IMR-90 (cell line): ENCODE results near the gene MCF2L. TPM values are rescaled to one million over a fixed set of nuclear protein-coding genes. Genes with fewer than 3 reads are reported as not detected.

ENCODE experiments used
- ATAC-seq: fragments of 200-7000 bp; cut with Tn5 transposase; 2 replicates; pipeline ENCODE4 v1.9.1; 2020; ENCODE audit warnings: low read depth, mild to moderate bottlenecking, moderate library complexity
- BruUV-seq: library from RNA; stranded (reverse); fragments of 400-500 nt; replicated peaks from 2 replicates; lab custom pipeline; 2021; lab: Mats Ljungman, UMichigan
- CTCF ChIA-PET: fragments of 300-600 bp; formaldehyde crosslinking; extraction: SDS; loops from one replicate; lab custom pipeline; 2021; ENCODE audit warnings: antibody characterized with exemption; lab: Yijun Ruan, JAX
- POLR2A ChIA-PET: fragments of 300-600 bp; sonication (Branson Sonifier 250); formaldehyde crosslinking; loops from one replicate; lab custom pipeline; 2022; ENCODE audit warnings: antibody characterized with exemption; ENCODE audit not compliant: unreplicated experiment; lab: Charles Lee
- DNase-seq: peaks from one replicate; pipeline ENCODE4 v3.0.0; 2013
- H2AFZ ChIP-seq: replicated peaks from 2 replicates; pipeline ENCODE3; 2013; ENCODE audit warnings: low read length, mild to moderate bottlenecking; ENCODE audit not compliant: poor library complexity
- H2AK5ac ChIP-seq: 2 replicates; pipeline ENCODE4 v1.6.1; 2013; ENCODE audit warnings: low read depth, low read length, inconsistent platforms
- H2AK9ac ChIP-seq: replicated peaks from 2 replicates; pipeline ENCODE3; 2013; ENCODE audit warnings: mild to moderate bottlenecking, low read depth, low read length, moderate library complexity; ENCODE audit not compliant: poor library complexity
- H2BK120ac ChIP-seq: 2 replicates; pipeline ENCODE4 v1.6.1; 2013; ENCODE audit warnings: low read depth, low read length, inconsistent platforms
- H2BK15ac ChIP-seq: 3 replicates; pipeline ENCODE4 v1.6.1; 2013; ENCODE audit warnings: low read depth, low read length, inconsistent platforms
- H2BK20ac ChIP-seq: 2 replicates; pipeline ENCODE4 v1.6.1; 2013; ENCODE audit warnings: low read depth, mild to moderate bottlenecking, inconsistent platforms, low read length, moderate library complexity
- H2BK5ac ChIP-seq: 2 replicates; pipeline ENCODE4 v1.6.1; 2013; ENCODE audit warnings: mild to moderate bottlenecking, low read depth, low read length, inconsistent platforms; ENCODE audit not compliant: poor library complexity, severe bottlenecking
- H3K14ac ChIP-seq: replicated peaks from 2 replicates; pipeline ENCODE4 v1.6.1; 2013; ENCODE audit warnings: low read depth, low read length, inconsistent platforms
- H3K18ac ChIP-seq: 2 replicates; pipeline ENCODE4 v1.6.1; 2013; ENCODE audit warnings: low read depth, low read length, control low read depth
- H3K23ac ChIP-seq: 2 replicates; pipeline ENCODE4 v1.6.1; 2013; ENCODE audit warnings: low read depth, low read length, inconsistent platforms
- H3K27ac ChIP-seq: 2 replicates; pipeline ENCODE4 v1.5.1; 2013; ENCODE audit warnings: mild to moderate bottlenecking, control low read depth, low read length; ENCODE audit not compliant: insufficient read depth
- H3K27me3 ChIP-seq: 2 replicates; pipeline ENCODE4 v1.6.1; 2013; ENCODE audit warnings: low read length; ENCODE audit not compliant: control insufficient read depth, insufficient read depth
- H3K36me3 ChIP-seq: 2 replicates; pipeline ENCODE4 v1.6.1; 2013; ENCODE audit warnings: low read length, mixed read lengths; ENCODE audit not compliant: control insufficient read depth, insufficient read depth
- H3K4ac ChIP-seq: 2 replicates; pipeline ENCODE4 v1.6.1; 2013; ENCODE audit warnings: low read depth, low read length, inconsistent platforms
- H3K4me1 ChIP-seq: 2 replicates; pipeline ENCODE4 v1.6.1; 2013; ENCODE audit warnings: low read length, mixed read lengths; ENCODE audit not compliant: control insufficient read depth, insufficient read depth
- H3K4me2 ChIP-seq: 2 replicates; pipeline ENCODE4 v1.6.1; 2013; ENCODE audit warnings: low read depth, mild to moderate bottlenecking, control low read depth, low read length, moderate library complexity
- H3K4me3 ChIP-seq: 2 replicates; pipeline ENCODE4 v1.5.1; 2013; ENCODE audit warnings: low read depth, mild to moderate bottlenecking, control low read depth, low read length, moderate library complexity; ENCODE audit not compliant: insufficient read depth
- H3K56ac ChIP-seq: 2 replicates; pipeline ENCODE4 v1.6.1; 2013; ENCODE audit warnings: low read length, inconsistent platforms; ENCODE audit not compliant: insufficient read depth; ENCODE audit errors: extremely low read depth
- H3K79me1 ChIP-seq, 2 experiments: 2 replicates each; pipeline ENCODE4 v1.6.1; 2013; ENCODE audit warnings: low read length in 2 of 2, inconsistent platforms in 1 of 2, low read depth in 1 of 2
- H3K9ac ChIP-seq: 2 replicates; pipeline ENCODE4 v1.6.1; 2013; ENCODE audit warnings: low read depth, low read length, control low read depth
- H3K9me1 ChIP-seq: 2 replicates; pipeline ENCODE4 v1.6.1; 2013; ENCODE audit warnings: low read length, inconsistent platforms; ENCODE audit not compliant: insufficient read depth
- H3K9me3 ChIP-seq: 2 replicates; pipeline ENCODE4 v1.6.1; 2013; ENCODE audit warnings: low read length; ENCODE audit not compliant: control insufficient read depth, insufficient read depth
- H4K20me1 ChIP-seq: 2 replicates; pipeline ENCODE4 v1.6.1; 2013; ENCODE audit warnings: low read length, inconsistent platforms; ENCODE audit not compliant: insufficient read depth
- H4K5ac ChIP-seq: 2 replicates; pipeline ENCODE4 v1.6.1; 2013; ENCODE audit warnings: mild to moderate bottlenecking, low read depth, low read length, control low read depth
- H4K8ac ChIP-seq, 2 experiments: 2 replicates each; pipeline ENCODE4 v1.6.1; 2013; ENCODE audit warnings: low read depth in 2 of 2, low read length in 2 of 2, control low read depth in 1 of 2, inconsistent platforms in 1 of 2
- H4K91ac ChIP-seq: 2 replicates; pipeline ENCODE4 v1.6.1; 2013; ENCODE audit warnings: low read depth, low read length, inconsistent platforms; ENCODE audit not compliant: insufficient read depth
- BHLHE40 ChIP-seq: fragments of 150-350 bp; IDR thresholded peaks from 2 replicates; pipeline ENCODE4 v1.6.1; 2016; ENCODE audit warnings: mild to moderate bottlenecking, low read depth, low read length
- CEBPB ChIP-seq: IDR thresholded peaks from 2 replicates; pipeline ENCODE4 v1.6.1; 2012; ENCODE audit warnings: low read depth, low read length, improper control_type of control experiment
- CHD1 ChIP-seq: IDR thresholded peaks from 2 replicates; pipeline ENCODE4 v1.6.1; 2012; ENCODE audit warnings: low read depth, low read length, improper control_type of control experiment
- CTCF ChIP-seq: conservative IDR thresholded peaks from 2 replicates; pipeline ENCODE4 v1.5.1; 2012; ENCODE audit warnings: mild to moderate bottlenecking, low read depth, low read length, improper control_type of control experiment
- ELK1 ChIP-seq: fragments of 150-350 bp; IDR thresholded peaks from 2 replicates; pipeline ENCODE4 v1.6.1; 2016; ENCODE audit warnings: low read depth, mild to moderate bottlenecking, low read length, moderate library complexity, borderline replicate concordance
- MAFK ChIP-seq: IDR thresholded peaks from 2 replicates; pipeline ENCODE4 v1.6.1; 2012; ENCODE audit warnings: low read depth, low read length, improper control_type of control experiment
- MAZ ChIP-seq: IDR thresholded peaks from 2 replicates; pipeline ENCODE4 v1.6.1; 2012; ENCODE audit warnings: low read depth, mild to moderate bottlenecking, low read length, improper control_type of control experiment, moderate library complexity, borderline replicate concordance
- MXI1 ChIP-seq: IDR thresholded peaks from 2 replicates; pipeline ENCODE4 v1.6.1; 2012; ENCODE audit warnings: low read depth, mild to moderate bottlenecking, low read length, moderate library complexity, borderline replicate concordance
- NFE2L2 ChIP-seq: fragments of 150-350 bp; IDR thresholded peaks from 2 replicates; pipeline ENCODE4 v1.6.1; 2016; ENCODE audit warnings: low read depth, mild to moderate bottlenecking, low read length
- RAD21 ChIP-seq: IDR thresholded peaks from 2 replicates; pipeline ENCODE4 v1.6.1; 2012; ENCODE audit warnings: low read length, improper control_type of control experiment
- RCOR1 ChIP-seq: IDR thresholded peaks from 2 replicates; pipeline ENCODE4 v1.6.1; 2012; ENCODE audit warnings: mild to moderate bottlenecking, low read length, improper control_type of control experiment; ENCODE audit not compliant: insufficient replicate concordance
- SMC3 ChIP-seq: fragments of 150-350 bp; IDR thresholded peaks from 2 replicates; pipeline ENCODE4 v1.6.1; 2016; ENCODE audit warnings: low read depth, mild to moderate bottlenecking, antibody characterized with exemption, low read length, moderate library complexity
- WGBS, 2 experiments: methylation state at CpG; one replicate each; pipeline versions ENCODE4 v1.1.5 to v1.1.7; 2013; ENCODE audit warnings: missing lambda C conversion rate in 2 of 2; ENCODE audit not compliant: insufficient read length in 1 of 2; ENCODE audit errors: extremely low coverage in 2 of 2; 5-methylcytosine and 5-hydroxymethylcytosine counted together
- dilution Hi-C: fragments of 300-500 bp; cut with HindIII; formaldehyde crosslinking; loops from one replicate; pipeline ENCODE4 v1.14.3; 2018; ENCODE audit warnings: low sequenced_read_pairs; ENCODE audit not compliant: unreplicated experiment
- in situ Hi-C: fragments of 300-500 bp; cut with MboI; formaldehyde crosslinking; loops from 3 replicates; pipeline ENCODE4 v1.14.3; 2019; ENCODE audit warnings: low sequenced_read_pairs, inconsistent platforms, mixed read lengths
- intact Hi-C: fragments of 100-400 bp; cut with micrococcal nuclease; formaldehyde crosslinking; loops from 2 replicates; pipeline ENCODE4 v1.10.0; 2022
- polyA plus RNA-seq, 3 experiments: library from polyadenylated mRNA; depleted of rRNA; stranded (reverse); fragments of >200 nt; gene quantifications; 2 replicates each; pipeline ENCODE4 v1.2.3, GENCODE V29; 2012; ENCODE audit warnings: low replicate concordance in 1 of 3
- total RNA-seq: library from RNA; depleted of rRNA; stranded (reverse); fragments of >200 nt; gene quantifications from 2 replicates; pipeline ENCODE4 v1.2.3, GENCODE V29; 2012

MCF2L gene
- total and polyA plus RNA-seq, 2 of the 4 experiments (the other 2 are of a cell fraction) = 0.18 TPM; not detected in 1

GRCh38 chr13:113084094-113084942 is 115.3 kb downstream of the MCF2L start:
- CTCF ChIA-PET = interaction anchor here (0.5 kb wide), 1 partner anchor 123 kb away, joined by 3 read pairs; no protein-coding TSS in a partner anchor

More at GRCh38 chr13:113084094-113084942, 115.3 kb downstream of the MCF2L start:
- Histone ChIP-seq H4K8ac (no peak overlapping the region), H2BK20ac (no peak overlapping the region), H3K27ac (no peak overlapping the region), H4K20me1 (no peaks in the 10 kb centered on the region), H3K18ac (no peak overlapping the region), H2BK15ac (no peak overlapping the region), H4K91ac (no peak overlapping the region), H2BK5ac (no peak overlapping the region), H3K14ac (no peak overlapping the region), H3K56ac (no peak overlapping the region), H3K27me3 (peaks cover 48% of the 10 kb centered on the region), H3K36me3 (no peaks in the 10 kb centered on the region), H3K9me3 (no peaks in the 10 kb centered on the region; the same call in 1 of the 2 replicates), H3K4me1 (no peaks in the 10 kb centered on the region; the same call in 1 of the 2 replicates), H2AK9ac (no peak overlapping the region), H3K23ac (no peak overlapping the region), H2BK120ac (no peak overlapping the region), H4K5ac (no peak overlapping the region), H3K4me3 (no peak overlapping the region), H3K4me2 (no peak overlapping the region), H3K9ac (no peak overlapping the region), H3K79me1 (no peaks in the 10 kb centered on the region), H3K9me1 (no peaks in the 10 kb centered on the region), H3K4ac (no peak overlapping the region), H2AFZ (no peak overlapping the region), H2AK5ac (no peak overlapping the region)
- intact Hi-C loops = no loop called here
- no TSS peak for BruUV-seq
- no peak for DNase-seq
- POLR2A ChIA-PET = no interaction called here
- 93% methylated on average over 21 of the region's 25 CpGs; no CpG with 5 or more reads in 1 of the 2 experiments for WGBS, 2 experiments
- dilution Hi-C loops = no loop called here
- no peak for TF ChIP-seq RCOR1
- TF ChIP-seq RAD21 = no peak
- TF ChIP-seq BHLHE40 = no peak
- TF ChIP-seq MAZ = no peak
- TF ChIP-seq MXI1 = no peak
- TF ChIP-seq CHD1 = no peak
- no peak for TF ChIP-seq ELK1
- TF ChIP-seq NFE2L2 = no peak
- TF ChIP-seq CEBPB = no peak
- TF ChIP-seq MAFK = no peak
- no peak for TF ChIP-seq CTCF
- TF ChIP-seq SMC3 = no peak
- ATAC-seq = no peak
- in situ Hi-C loops = no loop called here
